GM18519 (cell line): ENCODE data around the gene INPP4B.
"Not testable (repeated sequence)": the region's sequence is repeated elsewhere in the genome, so short reads cannot be mapped to it uniquely, and the experiment has no call there.

Experiments
- ATAC-seq: cut with Tn5 transposase; IDR thresholded peaks from one replicate; pipeline ENCODE4 v1.9.1; 2021; ENCODE audit warnings: mild to moderate bottlenecking, moderate library complexity; ENCODE audit not compliant: unreplicated experiment, low FRiP score

The INPP4B gene

DNA sequence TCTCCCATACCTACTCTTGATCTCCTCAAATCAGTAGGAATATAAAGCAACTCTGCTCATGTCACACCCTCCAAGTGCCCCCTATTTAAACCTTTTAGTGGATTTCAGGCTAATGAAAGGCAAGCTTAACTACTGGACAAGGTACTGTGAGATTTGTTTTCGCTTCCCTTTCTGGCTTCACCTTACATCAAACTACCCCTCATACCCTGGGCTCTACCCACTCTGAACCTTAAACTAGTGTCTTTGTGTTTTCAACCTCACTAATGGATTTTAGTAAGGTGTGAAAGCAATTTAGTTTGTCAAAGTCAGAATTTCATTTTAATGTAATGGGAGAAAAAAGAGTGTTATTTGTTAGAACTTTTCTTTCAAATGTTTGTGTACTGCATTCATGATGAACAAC, 291.7 kb downstream of the INPP4B start:
- no peak for ATAC-seq

DNA sequence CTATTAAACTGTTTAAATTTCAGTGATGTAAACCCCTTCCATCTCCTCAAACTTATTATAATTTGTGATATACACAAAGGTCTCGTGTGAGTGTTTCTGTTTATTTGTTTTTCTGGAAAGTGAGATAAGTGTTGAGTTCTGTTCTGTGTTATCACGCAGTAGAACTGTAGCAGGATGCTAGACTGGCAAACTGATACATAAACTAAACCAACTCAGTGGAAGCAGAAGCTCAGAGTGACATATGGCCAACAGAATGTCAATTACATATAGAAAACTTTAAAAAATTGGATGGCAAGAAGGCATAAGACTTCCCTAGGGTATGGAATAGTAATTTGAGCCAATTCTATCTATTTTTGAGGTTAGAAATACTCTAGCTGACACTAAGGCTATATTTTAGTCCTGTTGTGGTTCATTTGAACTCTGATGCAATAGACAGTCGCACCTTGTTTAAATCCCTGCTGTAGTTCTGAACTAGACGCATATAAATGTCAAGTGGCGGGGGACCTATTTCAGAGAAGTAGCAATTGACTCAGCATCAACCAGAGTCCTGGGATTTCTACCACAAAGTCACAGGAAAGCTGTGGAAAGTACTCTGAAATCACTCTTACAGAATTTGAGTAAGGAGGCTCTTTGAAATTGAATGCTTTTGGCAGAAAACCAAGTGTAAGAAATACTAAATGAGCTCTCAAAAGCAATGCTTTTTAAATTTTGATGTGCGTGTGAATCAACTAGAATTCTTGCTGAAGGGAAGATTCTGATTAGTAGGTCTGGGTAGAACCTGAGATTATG, 294.4 kb downstream of the INPP4B start:
- no peak for ATAC-seq

DNA sequence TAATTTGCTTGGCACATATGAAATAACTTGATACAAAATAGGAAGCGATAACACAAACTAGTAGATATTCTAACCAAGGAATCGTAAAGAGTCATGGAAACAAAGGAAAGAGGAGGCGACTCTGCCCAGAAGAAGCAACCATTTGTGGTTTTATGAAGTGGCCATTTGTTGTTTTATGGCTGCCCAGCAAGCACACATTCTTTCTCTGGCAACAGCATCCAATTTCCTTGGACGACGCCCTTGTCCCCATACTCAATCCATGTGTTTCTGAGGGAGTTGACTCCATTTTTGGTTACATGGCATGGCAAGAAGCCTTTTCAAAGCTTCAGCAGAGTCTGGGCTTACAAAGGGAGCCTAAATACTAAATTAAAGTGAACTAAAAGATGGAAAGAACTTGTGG, 295.1 kb downstream of the INPP4B start:
- no peak for ATAC-seq

DNA sequence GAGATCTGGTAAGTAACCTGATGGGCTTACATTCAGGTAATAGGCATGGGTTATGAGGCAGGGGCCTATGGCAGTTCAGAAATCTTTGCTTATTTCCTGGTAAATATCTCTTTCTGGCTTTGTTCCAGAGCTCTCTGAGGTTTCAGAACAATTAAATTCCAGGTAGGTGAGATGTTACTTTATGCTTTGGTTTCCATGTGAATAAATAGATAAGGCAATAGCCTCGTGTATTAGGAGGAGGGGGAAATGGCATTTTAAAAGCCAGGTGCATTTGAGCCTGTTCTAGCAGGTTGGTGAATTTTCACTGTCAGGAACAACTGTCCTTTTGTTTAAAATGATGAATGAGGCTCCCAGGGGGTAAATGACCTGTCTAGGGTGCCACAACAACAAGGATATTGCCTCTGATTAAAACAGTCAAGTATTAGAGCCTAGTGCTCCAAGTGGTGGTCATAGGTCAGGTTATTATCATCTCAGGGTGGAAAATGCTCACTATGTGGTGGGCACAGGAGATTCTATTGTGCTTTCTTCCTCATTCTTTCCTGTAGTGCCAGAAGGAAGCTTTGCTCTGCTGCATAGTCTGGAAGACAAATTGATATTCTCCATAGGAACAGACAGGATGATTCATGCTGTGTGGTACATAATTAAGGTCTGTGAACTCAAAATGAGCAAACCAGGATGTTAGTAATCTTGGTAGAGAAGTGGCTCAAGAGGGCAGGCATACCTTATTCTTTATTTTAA, 296.2 kb downstream of the INPP4B start:
- ATAC-seq: no peak

DNA sequence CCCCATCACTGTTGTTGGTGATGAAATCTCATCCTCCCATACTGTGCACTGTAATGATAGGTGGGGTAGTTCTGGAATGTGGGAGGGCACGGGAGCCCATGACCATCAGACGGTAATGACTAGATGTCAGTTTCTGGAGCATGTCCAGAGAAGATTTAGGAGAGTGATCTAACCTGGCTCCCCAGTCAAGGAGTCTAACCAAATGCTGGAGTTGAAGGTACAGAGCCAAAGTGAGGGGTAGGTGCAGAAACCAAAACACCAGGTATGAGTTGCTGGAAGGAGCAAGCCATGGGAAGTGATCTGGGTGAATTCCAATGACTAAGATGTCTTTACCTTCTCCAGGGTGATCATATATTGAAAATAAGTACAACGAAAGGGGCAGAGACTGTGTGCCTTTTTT, 296.9 kb downstream of the INPP4B start:
- ATAC-seq: no peak

DNA sequence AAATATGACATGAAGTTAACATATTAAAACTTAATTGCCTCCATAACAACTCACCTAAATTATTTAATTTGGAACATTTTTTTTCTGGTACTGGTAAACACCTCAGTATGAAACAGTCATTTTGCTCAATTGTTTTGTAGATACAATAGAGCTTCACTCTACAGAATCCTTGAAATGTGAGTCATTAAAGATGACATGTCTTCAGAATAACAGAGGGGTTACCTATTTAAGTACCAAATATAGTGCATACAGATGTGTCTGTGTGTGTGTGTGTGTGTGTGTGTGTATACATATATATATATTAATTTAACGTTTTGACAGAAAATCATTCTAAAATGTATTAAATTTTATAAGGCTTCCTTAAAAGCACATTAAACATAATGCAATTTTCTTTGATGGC, 297.6 kb downstream of the INPP4B start:
- no peak for ATAC-seq

DNA sequence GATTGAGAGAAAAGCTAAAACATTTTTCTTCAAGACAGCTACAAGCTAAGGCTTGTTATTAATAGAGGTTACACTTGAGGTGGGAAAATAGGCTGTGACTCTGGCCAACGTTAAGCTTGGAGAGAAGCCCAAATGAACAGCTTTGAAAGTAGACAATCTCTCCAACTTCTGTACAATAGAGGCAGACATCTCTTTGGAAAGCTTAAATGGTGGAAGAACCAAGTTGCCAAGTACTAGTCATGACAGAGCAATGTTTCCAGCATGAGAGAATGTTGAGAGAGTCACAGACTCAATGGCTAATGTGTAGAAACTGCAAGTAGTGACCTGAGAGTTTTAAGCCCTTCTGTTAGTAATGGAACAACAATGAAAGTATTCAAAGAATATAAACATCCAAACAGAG, 298.1 kb downstream of the INPP4B start:
- ATAC-seq: no peak

DNA sequence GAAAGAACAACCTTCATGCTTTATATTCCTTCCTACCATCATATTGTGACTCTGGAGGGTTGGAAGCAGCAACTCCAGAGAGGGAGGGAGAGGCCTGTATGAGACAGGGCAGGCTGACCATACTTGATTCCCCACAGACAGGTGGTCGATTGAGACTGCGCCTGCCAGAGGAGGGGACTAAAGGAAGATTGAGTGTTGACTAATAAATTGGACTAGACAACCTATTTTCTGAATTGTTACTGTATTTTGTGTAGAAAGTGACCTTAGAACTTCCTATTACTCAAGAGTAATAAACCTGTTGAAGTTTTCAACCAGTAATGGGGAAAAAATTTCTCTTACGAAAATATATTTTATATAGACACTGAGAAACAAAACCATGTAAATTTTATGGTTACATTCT, 301.5 kb downstream of the INPP4B start:
- no peak for ATAC-seq

DNA sequence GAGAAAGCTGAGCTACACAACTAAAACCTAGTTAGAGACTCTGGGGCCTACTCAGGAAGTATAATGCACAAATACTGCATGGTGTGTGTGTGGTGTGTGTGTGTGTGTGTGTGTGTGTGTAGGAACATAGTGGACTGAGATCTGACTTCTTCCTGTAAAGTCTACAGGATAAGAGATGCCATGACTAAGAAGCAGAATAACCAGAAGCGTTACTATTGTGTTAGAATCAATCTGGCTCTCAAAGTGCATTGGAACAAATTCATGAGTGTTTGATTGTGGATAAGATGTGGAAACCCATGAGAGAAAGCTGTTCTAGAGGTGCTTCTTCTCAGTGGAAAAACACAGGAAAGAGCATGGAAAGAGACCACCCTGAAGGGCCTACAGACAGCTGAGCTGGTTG, 302.1 kb downstream of the INPP4B start:
- no peak for ATAC-seq

DNA sequence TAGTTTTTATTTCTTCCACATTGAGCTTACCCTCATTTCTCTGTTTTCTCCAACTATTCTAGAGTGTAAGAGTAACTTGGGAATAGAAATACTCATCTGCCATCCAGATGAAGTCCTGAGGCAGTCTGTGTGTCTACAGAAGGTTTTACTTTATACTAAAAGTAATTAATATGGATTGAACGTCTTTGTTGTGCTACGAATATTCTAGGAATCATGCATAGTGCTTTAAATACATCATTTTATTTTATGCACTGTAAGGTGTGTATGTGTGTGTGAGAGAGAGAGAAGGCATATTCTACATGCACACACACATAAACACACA, 305.7 kb downstream of the INPP4B start:
- ATAC-seq: no peak

DNA sequence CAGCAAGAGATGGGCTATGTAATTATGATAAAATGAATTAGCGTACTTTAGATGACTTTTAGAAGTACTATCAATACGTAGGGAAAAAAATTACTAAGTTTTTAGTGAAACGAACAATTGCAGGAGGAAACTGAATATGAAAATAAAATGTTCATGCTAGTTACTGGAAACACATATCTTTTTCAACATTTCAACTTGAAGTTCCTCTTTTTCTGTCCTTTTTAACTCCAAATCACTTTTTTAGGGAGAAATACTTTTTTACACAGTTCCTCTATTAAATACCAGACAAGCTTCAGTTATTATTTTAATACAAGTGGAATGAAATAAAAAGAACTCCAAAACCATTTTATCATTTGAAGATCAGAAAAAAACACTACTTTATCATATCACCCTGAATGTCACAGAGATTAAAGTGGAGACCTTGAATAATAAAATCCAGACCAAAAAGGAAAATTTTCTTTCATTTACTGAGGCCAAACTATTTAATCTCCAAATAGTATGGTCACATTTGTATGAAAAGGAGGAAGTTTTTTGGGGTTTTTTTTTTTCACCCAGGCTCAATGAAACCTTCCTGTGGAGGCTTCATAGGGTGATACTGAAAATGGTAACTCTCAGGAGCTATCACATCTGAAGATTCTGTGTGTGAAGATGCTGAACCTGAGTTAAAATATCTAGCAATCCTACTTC, 306.2 kb downstream of the INPP4B start:
- no peak for ATAC-seq

DNA sequence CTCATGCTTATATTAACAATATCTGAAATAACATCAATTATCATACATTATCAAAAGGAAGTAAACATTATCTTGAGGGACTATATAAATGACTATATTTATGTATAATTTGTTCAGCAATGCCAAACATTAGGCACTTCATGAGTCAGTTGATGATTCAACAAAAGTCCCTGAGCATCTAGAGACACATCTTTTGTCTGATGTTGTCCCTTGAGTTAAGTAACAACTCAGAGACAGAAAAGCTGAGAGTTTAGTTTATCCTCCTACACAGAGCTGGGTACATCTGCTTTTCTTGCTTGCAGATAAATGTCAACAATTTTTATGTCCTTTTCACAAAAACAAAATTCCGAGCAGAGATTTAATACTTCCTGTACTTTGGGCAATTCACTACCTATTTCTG, 311.1 kb downstream of the INPP4B start:
- no peak for ATAC-seq

DNA sequence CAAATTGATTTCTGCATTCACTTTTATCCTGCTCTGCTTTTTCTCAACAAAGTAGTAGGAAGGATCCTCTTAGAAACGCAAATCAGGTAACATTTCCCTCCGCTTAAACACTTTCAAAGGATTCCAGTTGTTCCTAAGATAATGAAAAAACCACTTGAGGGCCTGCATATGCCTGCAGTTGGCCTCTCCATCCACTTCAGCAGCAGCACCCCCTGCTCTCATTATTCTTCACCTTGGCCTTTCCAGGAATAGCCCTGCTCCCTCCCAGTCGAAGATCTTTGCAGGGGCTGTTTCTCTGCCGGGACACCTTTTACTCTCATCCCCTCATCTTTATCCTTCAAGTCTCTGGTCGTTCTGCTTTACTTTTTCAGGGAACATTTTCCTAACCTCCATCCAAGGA, 314.0 kb downstream of the INPP4B start:
- ATAC-seq: no peak

DNA sequence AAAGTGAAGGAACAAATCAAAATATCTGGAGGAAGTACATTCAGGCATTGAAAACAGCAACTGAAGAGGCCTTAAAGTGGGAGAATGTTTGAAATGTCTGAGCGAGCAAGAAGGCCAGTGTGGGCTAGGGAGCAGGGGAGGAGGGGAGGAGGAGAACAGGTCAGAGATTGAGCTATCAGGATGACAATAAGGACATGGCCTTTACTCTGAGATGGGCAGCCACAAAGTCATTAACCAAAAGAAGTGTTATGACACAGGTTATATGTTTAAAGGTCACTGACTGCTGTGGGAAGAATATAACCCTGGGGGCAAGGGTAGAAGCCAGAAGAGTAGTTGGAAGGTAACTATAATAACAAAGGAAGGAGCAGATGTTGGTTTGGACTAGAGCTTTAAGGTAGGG, 315.4 kb downstream of the INPP4B start:
- ATAC-seq: no peak

DNA sequence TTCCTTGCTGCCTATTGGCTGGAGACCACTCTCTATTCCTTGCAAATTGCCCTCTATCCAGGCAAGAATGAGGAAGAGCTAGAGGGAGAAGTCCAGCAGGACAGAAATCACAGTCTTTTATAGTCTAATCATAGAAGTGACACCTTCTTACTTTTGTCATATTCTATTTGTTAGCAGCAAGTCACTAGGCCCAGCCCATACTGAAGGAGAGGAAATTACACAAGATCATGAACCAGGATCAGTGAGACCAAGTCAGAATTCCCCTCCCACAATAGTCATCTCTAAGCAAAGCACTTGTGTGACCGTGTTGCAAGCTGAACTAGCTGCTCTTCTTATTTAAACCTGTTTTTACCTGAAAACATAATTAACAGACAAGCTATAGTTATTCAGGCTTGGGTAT, 317.7 kb downstream of the INPP4B start:
- no peak for ATAC-seq

DNA sequence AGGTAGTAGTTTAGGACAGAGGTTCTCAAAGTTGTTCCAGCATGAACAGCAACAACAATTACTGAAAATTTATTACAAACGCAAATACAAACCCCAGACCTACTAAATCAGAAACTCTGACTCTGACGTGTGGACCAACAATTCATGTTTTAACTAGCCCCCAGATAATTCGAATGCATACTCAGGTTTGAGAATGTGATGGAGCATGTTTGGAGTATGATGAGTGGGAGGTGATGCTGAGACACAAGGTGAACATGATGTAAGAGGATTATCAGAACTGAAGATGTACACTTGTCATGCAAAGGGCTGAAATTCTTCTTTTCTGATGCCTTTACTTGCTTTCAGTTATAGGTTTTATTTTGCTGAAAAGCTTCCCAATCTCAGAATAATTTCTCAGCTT, 323.0 kb downstream of the INPP4B start:
- ATAC-seq: no peak

DNA sequence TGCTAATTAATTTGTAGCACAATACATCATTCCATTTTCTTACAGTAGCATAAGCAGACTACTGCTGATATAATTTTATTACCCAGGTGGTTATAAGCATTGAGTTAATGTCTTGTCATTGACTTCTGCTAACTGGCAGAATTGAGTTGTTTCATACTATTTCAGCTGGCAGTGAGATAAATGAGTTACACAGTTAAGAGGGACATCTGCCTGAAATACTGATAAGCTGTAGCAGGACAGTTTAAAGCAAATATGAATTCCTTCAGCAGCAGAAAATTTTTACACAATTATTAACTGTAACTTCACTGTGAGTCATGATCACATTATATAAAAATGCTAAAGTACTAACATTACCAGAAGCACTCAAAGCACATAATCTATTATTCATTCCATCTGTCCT, 326.8 kb downstream of the INPP4B start:
- no peak for ATAC-seq

DNA sequence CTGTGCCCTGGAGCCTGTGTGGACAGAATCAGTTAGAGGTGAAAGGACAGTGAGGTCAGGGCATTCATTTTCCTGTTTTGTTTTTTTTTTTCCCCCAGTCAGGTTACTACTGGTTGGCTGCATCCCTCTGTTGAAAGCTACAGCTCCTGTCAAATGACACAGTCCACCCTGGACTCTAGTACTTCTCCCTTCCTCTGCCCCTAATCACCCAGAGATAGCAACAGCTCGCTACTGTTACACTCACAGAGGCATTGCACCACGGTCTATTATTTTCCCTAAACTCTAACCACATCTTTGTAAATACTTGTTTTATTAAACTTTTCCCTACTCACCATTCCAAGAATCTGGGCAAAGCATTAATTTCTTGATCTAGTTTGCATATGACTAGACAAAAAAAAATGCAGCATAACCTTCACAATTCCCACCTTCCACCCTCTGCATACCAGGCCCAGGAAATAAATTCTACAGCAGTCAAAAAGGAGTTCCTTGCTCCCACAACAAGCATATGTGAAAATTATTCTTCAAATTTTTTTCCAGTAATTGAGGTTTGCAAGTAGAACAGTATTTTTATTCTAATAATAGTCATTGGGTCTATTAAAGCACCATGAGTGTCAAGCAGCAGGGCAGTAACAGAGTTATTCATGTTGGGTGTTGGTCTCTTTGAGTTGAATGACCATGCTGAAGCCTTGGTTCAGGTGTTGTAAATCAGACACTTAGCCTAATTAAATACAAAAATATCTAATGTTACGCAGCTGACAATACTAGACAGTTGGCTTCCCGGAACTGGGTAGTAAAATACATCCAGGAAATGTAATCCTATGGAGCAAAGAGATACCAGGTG, 329.2 kb downstream of the INPP4B start:
- no peak for ATAC-seq

DNA sequence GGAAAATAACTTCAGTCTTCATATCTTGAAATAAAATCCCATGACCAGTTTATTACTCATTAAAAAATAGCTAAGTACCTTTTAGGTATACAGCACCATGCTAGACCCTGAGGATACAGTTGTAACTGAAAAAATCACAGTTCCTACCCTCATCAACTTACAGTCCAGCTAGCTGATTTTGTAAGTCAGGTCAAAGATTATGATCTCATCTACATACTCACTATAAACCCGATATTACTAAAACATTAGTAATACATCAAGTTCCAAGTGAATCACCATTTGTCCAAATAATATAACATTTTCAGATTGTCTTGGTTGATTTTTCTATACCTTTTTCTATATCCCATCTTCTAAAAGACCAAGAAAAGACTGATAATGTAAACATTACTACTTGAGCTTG, 333.9 kb downstream of the INPP4B start:
- no peak for ATAC-seq

DNA sequence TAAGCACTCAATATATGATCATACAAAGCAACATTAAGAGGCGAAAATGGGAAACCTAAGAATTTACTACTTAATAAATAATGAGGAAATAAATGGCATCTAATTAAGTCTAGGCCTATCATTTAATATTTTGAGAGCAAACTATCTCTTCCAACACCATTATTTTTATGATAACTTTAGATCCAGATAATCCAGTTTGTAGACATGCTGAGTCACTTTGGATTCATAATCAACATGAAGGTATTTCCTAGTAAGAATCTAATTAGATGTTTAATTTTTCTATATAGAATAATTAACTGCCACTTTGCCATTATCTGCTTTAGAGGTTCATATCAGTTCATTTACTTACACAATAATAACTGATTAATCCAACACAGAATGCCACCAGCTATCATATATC, 336.2 kb downstream of the INPP4B start:
- ATAC-seq: no peak

DNA sequence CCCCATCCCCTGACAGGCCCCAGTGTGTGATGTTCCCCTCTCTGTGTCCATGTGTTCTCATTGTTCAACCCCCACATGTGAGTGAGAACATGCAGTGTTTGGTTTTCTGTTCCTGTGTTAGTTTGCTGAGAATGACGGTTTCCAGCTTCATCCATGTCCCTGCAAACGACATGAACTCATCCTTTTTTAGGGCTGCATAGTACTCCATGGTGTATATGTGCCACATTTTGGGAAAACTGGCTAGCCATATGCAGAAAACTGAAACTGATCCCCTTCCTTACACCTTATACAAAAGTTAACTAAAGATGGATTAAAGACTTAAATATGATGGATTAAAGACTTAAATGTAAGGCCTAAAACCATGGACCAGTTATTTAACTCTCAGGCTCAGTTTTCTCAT, 336.7 kb downstream of the INPP4B start:
- ATAC-seq: not testable (repeated sequence)
